Endothelial cell of umbilical vein (primary cell): ENCODE measurements around the gene FRMD4A. TPM values are rescaled to one million over a fixed set of nuclear protein-coding genes. Genes with fewer than 3 reads are reported as not detected.
A peak's percentile ranks its signal among the peaks of the same experiment; 100 is the strongest.

ENCODE experiments used
- BruUV-seq: library from RNA; stranded (reverse); fragments of 400-500 nt; replicated peaks from 2 replicates; lab custom pipeline; 2021; lab: Mats Ljungman, UMichigan
- CTCF ChIA-PET: fragments of 300-600, 350-600 bp; sonication (Branson Sonifier 250); formaldehyde crosslinking; loops from one replicate; lab custom pipeline; 2021; ENCODE audit warnings: antibody characterized with exemption, inconsistent platforms; lab: Charles Lee
- POLR2A ChIA-PET: fragments of 300-600, 350-600 bp; sonication (Branson Sonifier 250); formaldehyde crosslinking; loops from one replicate; lab custom pipeline; 2021; ENCODE audit warnings: antibody characterized with exemption, inconsistent platforms; lab: Charles Lee
- DNase-seq: peaks from one replicate; pipeline ENCODE4 v3.0.0-alpha.2; 2011; ENCODE audit warnings: low read depth, low spot score
- FAIRE-seq: peaks from 2 replicates; lab custom pipeline; 2011; peaks lifted over from hg19 to GRCh38; lab: Jason Lieb, UNC
- H2AFZ ChIP-seq: 2 replicates; pipeline ENCODE4 v1.6.0; 2012; ENCODE audit warnings: low read depth, low read length, control low read depth, inconsistent platforms
- H3K27ac ChIP-seq: 2 replicates; pipeline ENCODE4 v1.5.1; 2011; ENCODE audit warnings: low read depth, mild to moderate bottlenecking, control low read depth, low read length, moderate library complexity; ENCODE audit not compliant: insufficient read depth
- H3K27me3 ChIP-seq, 2 experiments: 2 replicates each; pipeline versions ENCODE4 v1.6.0 to v1.6.1; 2011; ENCODE audit warnings: low read length in 2 of 2, mixed read lengths in 1 of 2; ENCODE audit not compliant: control insufficient read depth in 2 of 2, insufficient read depth in 2 of 2
- H3K36me3 ChIP-seq, 2 experiments: 2 replicates in 1 of 2; 3 replicates in 1 of 2; pipeline ENCODE4 v1.5.1; 2011; ENCODE audit warnings: low read length in 2 of 2, mild to moderate bottlenecking in 1 of 2, moderate library complexity in 1 of 2; ENCODE audit not compliant: control insufficient read depth in 2 of 2, insufficient read depth in 2 of 2; ENCODE audit errors: extremely low read depth in 1 of 2
- H3K4me1 ChIP-seq: 3 replicates; pipeline ENCODE4 v1.5.1; 2011; ENCODE audit warnings: mild to moderate bottlenecking, low read length; ENCODE audit not compliant: control insufficient read depth, insufficient read depth; ENCODE audit errors: extremely low read depth
- H3K4me2 ChIP-seq: 2 replicates; pipeline ENCODE4 v1.6.1; 2011; ENCODE audit warnings: low read length, control low read depth, mixed read lengths; ENCODE audit not compliant: insufficient read depth
- H3K4me3 ChIP-seq, 3 experiments: fragments of 200-600 bp in 1 of 3; sonication (generic), shearing (Covaris generic) in 1 of 3; replicated peaks in 1 of 3; 2 replicates each; pipeline ENCODE4 v1.5.1; 2011 to 2016; ENCODE audit warnings: control low read depth in 3 of 3, low read length in 3 of 3, mild to moderate bottlenecking in 2 of 3, inconsistent platforms in 1 of 3, low read depth in 1 of 3, moderate library complexity in 1 of 3; ENCODE audit not compliant: insufficient read depth in 1 of 3
- H3K79me2 ChIP-seq: 2 replicates; pipeline ENCODE4 v1.6.0; 2012; ENCODE audit warnings: low read length, inconsistent platforms; ENCODE audit not compliant: control insufficient read depth, insufficient read depth
- H3K9ac ChIP-seq: replicated peaks from 2 replicates; pipeline ENCODE3; 2011; ENCODE audit warnings: low read length, control low read depth; ENCODE audit not compliant: insufficient read depth; ENCODE audit errors: extremely low read depth
- H3K9me1 ChIP-seq: replicated peaks from 3 replicates; pipeline ENCODE4 v1.6.0; 2011; ENCODE audit warnings: mild to moderate bottlenecking, low read length; ENCODE audit not compliant: control insufficient read depth, insufficient read depth; ENCODE audit errors: extremely low read depth
- H3K9me3 ChIP-seq: replicated peaks from 2 replicates; pipeline ENCODE4 v1.5.1; 2012; ENCODE audit warnings: low read length, inconsistent platforms; ENCODE audit not compliant: control insufficient read depth, insufficient read depth
- H4K20me1 ChIP-seq: replicated peaks from 2 replicates; pipeline ENCODE3; 2011; ENCODE audit warnings: mild to moderate bottlenecking, low read length; ENCODE audit not compliant: control insufficient read depth, insufficient read depth; ENCODE audit errors: extremely low read depth
- EZH2 ChIP-seq: IDR thresholded peaks from 2 replicates; pipeline ENCODE4 v1.6.1; 2012; ENCODE audit warnings: borderline replicate concordance, low read depth, mild to moderate bottlenecking, moderate library complexity, low read length, inconsistent platforms; ENCODE audit not compliant: severe bottlenecking
- FOS ChIP-seq: IDR thresholded peaks from 2 replicates; pipeline ENCODE4 v1.6.1; 2011; ENCODE audit warnings: mild to moderate bottlenecking, low read length, moderate library complexity, borderline replicate concordance; ENCODE audit not compliant: insufficient read depth
- GATA2 ChIP-seq: IDR thresholded peaks from 2 replicates; pipeline ENCODE4 v1.7.0; 2011; ENCODE audit warnings: low read depth, mild to moderate bottlenecking, moderate library complexity, mixed read lengths, low read length; ENCODE audit not compliant: insufficient read length, insufficient read depth
- JUN ChIP-seq: IDR thresholded peaks from 2 replicates; pipeline ENCODE4 v1.6.1; 2011; ENCODE audit warnings: borderline replicate concordance, low read depth; ENCODE audit not compliant: insufficient read length, insufficient read depth
- MYC ChIP-seq: IDR thresholded peaks from one replicate; pipeline ENCODE4 v1.6.1; 2011; ENCODE audit warnings: mild to moderate bottlenecking, low read depth, low read length
- POLR2A ChIP-seq: IDR thresholded peaks from 2 replicates; pipeline ENCODE4 v1.6.1; 2012; ENCODE audit warnings: low read depth, mild to moderate bottlenecking, control low read depth, low read length
- POLR2AphosphoS5 ChIP-seq: IDR thresholded peaks from 2 replicates; pipeline ENCODE4 v1.6.1; 2012; ENCODE audit warnings: low read depth, mild to moderate bottlenecking, control low read depth, low read length, moderate library complexity; ENCODE audit not compliant: insufficient read depth
- dilution Hi-C: fragments of 300-500 bp; cut with MboI; formaldehyde crosslinking; loops from one replicate; pipeline ENCODE4 v1.15.0; 2019; ENCODE audit warnings: low sequenced_read_pairs; ENCODE audit not compliant: extremely low pct_ligation_motif_present
- intact Hi-C: fragments of 100-400 bp; cut with micrococcal nuclease; formaldehyde crosslinking; loops from one replicate; pipeline ENCODE4 v1.10.0; 2022
- polyA plus RNA-seq, 4 experiments: library from polyadenylated mRNA; depleted of rRNA in 3 of 4; stranded (reverse) in 3 of 4; unstranded in 1 of 4; fragments of >200 nt; gene quantifications; 2 replicates each; pipeline versions ENCODE4 v1.2.1 to v1.2.3, GENCODE V29; 2011 to 2012; ENCODE audit warnings: missing spikeins in 1 of 4
- total RNA-seq: library from RNA; stranded (reverse); gene quantifications from 2 replicates; pipeline ENCODE4 v1.2.3, GENCODE V29; 2021
- TF ChIP-seq, protein P1 (sequence below): IDR thresholded peaks from 2 replicates; pipeline ENCODE4 v1.6.1; 2011; ENCODE audit not compliant: insufficient read depth, insufficient read length
- TF ChIP-seq, protein P2 (sequence below), 2 donors: IDR thresholded peaks; 1 replicate in 1 of 2; 2 replicates in 1 of 2; pipeline ENCODE4 v1.5.1; 2011; ENCODE audit warnings: low read length in 2 of 2, mild to moderate bottlenecking in 2 of 2, moderate library complexity in 2 of 2, control low read depth in 1 of 2, inconsistent platforms in 1 of 2, low read depth in 1 of 2; ENCODE audit not compliant: insufficient read depth in 1 of 2; ENCODE audit errors: extremely low read depth in 1 of 2

FRMD4A gene
- total and polyA plus RNA-seq, 2 donors (not counting 3 experiments of a cell fraction or from before 2014, with no cell fraction given): 123 to 148 TPM

DNA sequence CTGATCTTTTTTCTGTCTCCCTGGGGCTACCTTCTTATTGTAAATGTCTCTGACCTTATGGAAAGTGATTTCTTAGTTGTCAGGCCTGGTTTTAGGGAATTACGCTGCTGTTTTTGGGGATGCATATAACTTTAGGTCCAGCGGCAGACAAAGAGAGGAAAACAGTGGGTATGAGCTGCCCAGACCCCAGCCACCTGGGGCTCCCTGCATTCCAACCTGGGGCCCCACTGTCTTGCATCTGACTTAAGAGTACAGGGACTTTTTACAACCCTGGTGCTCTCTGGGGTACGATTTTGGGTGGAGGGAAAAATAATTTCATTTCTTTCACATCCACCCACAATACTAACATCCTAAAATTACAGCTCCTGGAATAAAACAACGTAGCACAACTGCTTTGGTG lies 624.5 kb downstream of the FRMD4A start:
- H3K4me3 ChIP-seq: peak overlapping the region in 2 of 3 experiments; percentile 22 to 62

DNA sequence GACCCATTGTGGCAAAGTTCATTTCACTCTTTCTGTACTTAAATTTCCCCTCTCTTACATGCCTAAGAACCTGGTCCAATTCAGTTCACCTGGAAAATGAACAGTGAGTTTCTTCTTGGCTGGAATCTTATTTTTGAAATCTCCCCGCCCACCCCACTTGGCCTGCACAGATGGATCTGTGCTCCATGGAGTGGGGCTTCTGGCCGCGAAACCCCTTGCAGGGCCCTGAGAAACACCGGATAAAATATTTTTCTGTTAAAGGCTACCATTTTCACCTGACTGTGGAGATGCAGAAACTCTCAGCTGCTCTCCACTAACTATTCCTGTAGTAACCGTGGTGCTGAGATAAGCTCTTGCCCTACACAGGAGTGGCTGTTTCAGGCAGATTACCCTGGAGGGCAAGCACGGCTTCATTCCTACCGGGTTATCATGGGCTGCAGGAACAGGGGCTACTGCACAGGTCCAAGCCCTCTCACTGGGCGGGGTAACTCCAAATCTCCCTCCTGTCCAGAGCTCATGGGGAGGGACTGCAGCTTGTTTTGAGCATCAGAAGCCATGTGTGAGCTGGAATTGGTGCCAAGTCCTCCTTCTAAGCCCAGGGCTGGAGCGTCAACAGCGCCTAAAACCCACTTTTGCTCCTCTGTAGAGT lies 625.1 kb downstream of the FRMD4A start:
- TF ChIP-seq, protein P1, sequence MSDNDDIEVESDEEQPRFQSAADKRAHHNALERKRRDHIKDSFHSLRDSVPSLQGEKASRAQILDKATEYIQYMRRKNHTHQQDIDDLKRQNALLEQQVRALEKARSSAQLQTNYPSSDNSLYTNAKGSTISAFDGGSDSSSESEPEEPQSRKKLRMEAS: no peak
- no peak for TF ChIP-seq FOS
- no peak for TF ChIP-seq POLR2AphosphoS5
- TF ChIP-seq, protein P2, sequence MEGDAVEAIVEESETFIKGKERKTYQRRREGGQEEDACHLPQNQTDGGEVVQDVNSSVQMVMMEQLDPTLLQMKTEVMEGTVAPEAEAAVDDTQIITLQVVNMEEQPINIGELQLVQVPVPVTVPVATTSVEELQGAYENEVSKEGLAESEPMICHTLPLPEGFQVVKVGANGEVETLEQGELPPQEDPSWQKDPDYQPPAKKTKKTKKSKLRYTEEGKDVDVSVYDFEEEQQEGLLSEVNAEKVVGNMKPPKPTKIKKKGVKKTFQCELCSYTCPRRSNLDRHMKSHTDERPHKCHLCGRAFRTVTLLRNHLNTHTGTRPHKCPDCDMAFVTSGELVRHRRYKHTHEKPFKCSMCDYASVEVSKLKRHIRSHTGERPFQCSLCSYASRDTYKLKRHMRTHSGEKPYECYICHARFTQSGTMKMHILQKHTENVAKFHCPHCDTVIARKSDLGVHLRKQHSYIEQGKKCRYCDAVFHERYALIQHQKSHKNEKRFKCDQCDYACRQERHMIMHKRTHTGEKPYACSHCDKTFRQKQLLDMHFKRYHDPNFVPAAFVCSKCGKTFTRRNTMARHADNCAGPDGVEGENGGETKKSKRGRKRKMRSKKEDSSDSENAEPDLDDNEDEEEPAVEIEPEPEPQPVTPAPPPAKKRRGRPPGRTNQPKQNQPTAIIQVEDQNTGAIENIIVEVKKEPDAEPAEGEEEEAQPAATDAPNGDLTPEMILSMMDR (IDR thresholded peaks at IDR 0.05; ENCODE audit: extremely low read depth in 1 of 2, insufficient read depth in 1 of 2, low read depth in 1 of 2, low read length in 2 of 2): no peak
- TF ChIP-seq MYC: no peak
- TF ChIP-seq GATA2: no peak
- TF ChIP-seq JUN: no peak
- no peak for TF ChIP-seq POLR2A
- no peak for TF ChIP-seq EZH2
- no peak for FAIRE-seq
- Histone ChIP-seq H3K9ac (no peak overlapping the region), H3K27ac (no peak overlapping the region), H3K27me3 (no peaks in the 10 kb centered on the region), H3K9me1 (no peaks in the 10 kb centered on the region), H3K4me1 (peaks cover 69% of the 10 kb centered on the region), H3K4me2 (peak overlapping the region; percentile 79), H3K4me3 (peak overlapping the region in 2 of 3 experiments; percentile 5 to 62), H3K9me3 (no peaks in the 10 kb centered on the region), H3K36me3 (peaks cover 2 to 4% of the 10 kb centered on the region in 2 experiments), H4K20me1 (no peaks in the 10 kb centered on the region), H3K79me2 (peaks cover 42% of the 10 kb centered on the region), H2AFZ (no peak overlapping the region)
- intact Hi-C loops (no loop called here), dilution Hi-C loops (no loop called here)
- ChIA-PET CTCF (interaction anchor here (1.2 kb wide), 1 partner anchor 21 kb away, joined by 7 read pairs; no protein-coding TSS in a partner anchor), POLR2A (no interaction called here)
- BruUV-seq: no TSS peak
- DNase-seq: no peak

More for the DNA sequence above, 624.5 kb downstream of the FRMD4A start:
- Histone ChIP-seq H2AFZ (no peak overlapping the region), H3K9me3 (no peaks in the 10 kb centered on the region), H3K36me3 (peaks cover 0 to under 1% of the 10 kb centered on the region in 2 experiments), H3K79me2 (peaks cover 46% of the 10 kb centered on the region), H4K20me1 (no peaks in the 10 kb centered on the region), H3K4me1 (peaks cover 69% of the 10 kb centered on the region), H3K27me3 (no peaks in the 10 kb centered on the region), H3K27ac (peak overlapping the region; percentile 37), H3K9me1 (no peaks in the 10 kb centered on the region), H3K9ac (no peak overlapping the region), H3K4me2 (peak overlapping the region; percentile 79)
- no TSS peak for BruUV-seq
- CTCF ChIA-PET: interaction anchor here (1.2 to 1.8 kb wide), 4 partner anchors 12 to 71 kb away, joined by 3 to 5 read pairs (median 4); no protein-coding TSS in a partner anchor
- intact Hi-C loops (no loop called here), dilution Hi-C loops (no loop called here)
- DNase-seq (no peak), FAIRE-seq (no peak)
- POLR2A ChIA-PET: no interaction called here
- TF ChIP-seq GATA2 (no peak), POLR2A (no peak)
